GM19455 (cell line): Measurements from ENCODE around the gene GBX2.
"Not testable (repeated sequence)": the region's sequence is repeated elsewhere in the genome, so short reads cannot be mapped to it uniquely, and the experiment has no call there.

Source experiments
- ATAC-seq: cut with Tn5 transposase; IDR thresholded peaks from one replicate; pipeline ENCODE4 v1.9.1; 2021; ENCODE audit not compliant: unreplicated experiment

GBX2 gene

DNA sequence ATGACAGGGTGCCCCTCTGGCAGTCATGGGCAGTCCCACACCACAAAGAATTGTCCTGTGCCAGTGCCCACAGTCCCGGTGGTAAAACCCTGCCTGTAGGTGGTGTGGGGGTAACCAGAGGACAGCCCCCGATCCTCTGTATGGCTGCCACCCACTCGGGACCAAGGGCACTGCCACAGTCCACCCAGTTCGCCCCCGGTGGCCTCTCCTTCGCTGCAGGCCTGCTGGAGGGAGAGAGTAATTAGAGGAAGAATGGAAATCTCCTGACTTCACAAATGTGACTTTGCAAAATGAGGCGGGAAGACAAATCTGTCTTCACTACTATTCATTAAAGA, 11.4 kb downstream of the GBX2 start:
- ATAC-seq, result no peak

- no peak for ATAC-seq
These were observed 11.9 kb downstream of the GBX2 start for GRCh38 chr2:236156095-236156859.

GRCh38 chr2:236155406-236155805, 12.8 kb downstream of the GBX2 start:
- ATAC-seq, result no peak

DNA sequence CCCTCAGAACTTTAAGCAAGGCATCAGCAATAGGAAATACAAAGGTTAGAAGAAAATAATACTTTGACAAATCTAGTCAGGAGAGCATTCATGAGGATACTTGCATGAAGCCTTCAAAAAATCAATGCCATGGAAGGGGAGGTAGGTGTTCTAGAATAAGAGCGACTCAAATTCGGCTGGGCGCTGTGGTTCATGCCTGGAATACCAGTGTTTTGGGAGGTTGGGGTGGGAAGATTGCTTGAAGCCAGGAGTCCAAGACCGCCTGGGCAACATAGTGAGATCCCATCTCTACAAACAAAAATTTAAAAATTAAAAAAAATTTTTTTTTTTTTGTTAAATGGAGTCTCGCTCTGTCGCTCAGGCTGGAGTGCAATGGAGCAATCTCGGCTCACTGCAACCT, 21.8 kb downstream of the GBX2 start:
- ATAC-seq, result no peak

DNA sequence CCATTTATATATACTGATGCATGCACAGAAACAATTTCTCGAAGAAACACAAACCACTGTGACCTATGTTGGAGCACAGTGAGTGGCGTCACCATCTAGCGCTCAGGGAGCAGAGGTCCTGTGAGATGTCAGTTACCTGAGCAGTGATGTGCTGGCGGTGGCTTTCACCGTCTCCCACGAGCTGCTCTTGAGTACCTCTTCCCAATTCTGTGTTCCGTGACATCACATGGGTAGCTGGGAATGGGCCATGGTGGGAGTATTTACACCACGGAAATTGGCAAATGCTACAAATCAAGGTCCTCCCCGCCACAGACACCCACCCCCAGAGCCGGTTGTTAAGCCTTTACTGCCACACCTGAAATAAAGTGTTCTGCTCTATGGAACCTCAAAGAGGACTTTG, 24.4 kb downstream of the GBX2 start:
- ATAC-seq, result no peak

DNA sequence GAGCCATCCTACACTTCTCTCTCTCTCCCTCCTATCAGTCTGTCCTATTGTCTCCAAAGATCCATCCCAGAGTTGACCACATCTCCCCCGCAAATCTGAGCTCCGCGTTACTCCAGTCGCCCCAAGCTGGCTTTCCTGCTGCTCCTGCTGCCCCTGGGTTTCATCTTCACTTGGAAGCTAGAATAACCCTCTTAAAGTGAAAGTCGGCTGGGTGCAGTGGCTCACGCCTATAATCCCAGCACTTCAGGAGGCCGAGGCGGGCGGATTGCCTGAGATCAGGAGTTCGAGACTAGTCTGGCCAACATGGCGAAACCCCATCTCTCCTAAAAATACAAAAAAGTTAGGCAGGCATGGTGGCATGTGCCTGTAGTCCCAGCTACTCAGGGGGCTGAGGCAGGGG, 26.6 kb downstream of the GBX2 start:
- ATAC-seq, result not testable (repeated sequence)

GRCh38 chr2:236137066-236137465, 31.1 kb downstream of the GBX2 start:
- ATAC-seq, result no peak

GRCh38 chr2:236136538-236136937, 31.6 kb downstream of the GBX2 start:
- ATAC-seq, result no peak

GRCh38 chr2:236133410-236134012, 34.7 kb downstream of the GBX2 start:
- ATAC-seq, result no peak

GRCh38 chr2:236131073-236131692, 37.0 kb downstream of the GBX2 start:
- ATAC-seq, result no peak

- ATAC-seq, result no peak
These were observed 37.7 kb downstream of the GBX2 start for GRCh38 chr2:236130349-236130998.

- ATAC-seq, result no peak
These were observed 38.3 kb downstream of the GBX2 start for GRCh38 chr2:236129935-236130334.

DNA sequence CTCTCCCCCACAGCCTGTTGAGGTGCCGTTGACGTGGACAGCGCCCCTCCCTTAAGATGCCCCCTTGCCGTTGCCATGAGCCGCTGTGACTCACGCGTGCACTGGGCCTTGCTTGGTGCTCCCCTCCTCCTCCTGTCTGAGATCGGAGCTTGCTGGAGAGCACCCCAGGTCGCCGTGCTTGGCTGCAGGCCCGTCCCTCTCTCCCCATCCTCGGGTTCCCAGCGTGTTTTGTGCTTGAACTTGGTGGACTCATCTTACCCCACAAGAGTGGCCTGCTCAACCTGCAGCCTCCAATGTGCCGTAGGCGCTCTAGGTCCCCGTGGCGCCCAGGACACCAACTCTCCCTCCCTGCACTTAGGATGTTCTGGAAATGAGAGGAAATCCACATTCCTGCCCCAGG, 39.9 kb downstream of the GBX2 start:
- no peak for ATAC-seq

- ATAC-seq, result no peak
These were observed 41.2 kb downstream of the GBX2 start for GRCh38 chr2:236127010-236127409.

- no peak for ATAC-seq
These were observed 42.6 kb downstream of the GBX2 start for GRCh38 chr2:236125541-236125940.

DNA sequence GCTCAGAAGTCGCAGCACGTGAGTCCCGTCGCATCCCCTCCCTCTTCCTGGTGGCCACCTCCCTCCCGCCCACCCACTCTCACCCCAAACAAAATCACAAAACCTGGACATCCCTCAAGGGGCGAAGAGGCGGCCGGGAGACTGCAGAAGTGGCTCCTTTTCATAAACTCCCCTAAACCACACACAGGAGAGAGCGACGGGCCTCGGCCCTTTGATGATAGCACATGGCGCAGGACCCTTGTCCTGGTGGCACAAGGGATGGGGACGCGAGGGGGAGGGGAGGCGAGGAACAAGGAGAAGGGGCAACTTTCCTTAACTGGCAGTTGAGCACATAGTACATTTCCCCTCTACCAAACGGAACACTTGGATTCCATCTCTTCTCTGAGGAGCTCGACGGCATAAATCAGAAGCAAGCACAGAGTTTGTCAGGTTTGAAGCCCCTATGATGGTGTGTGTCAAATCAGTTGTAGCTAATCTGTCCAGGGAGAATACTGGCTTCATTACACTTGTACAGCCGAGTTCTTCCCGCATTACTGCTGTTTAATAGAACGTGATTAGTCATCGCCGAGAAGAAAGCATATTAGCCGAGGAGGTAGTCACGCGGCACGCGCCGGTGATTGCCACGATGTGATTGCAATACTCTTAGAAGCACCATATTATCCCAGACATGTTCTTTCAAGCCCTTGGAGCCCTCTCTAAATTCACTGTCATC, 43.8 kb downstream of the GBX2 start:
- no peak for ATAC-seq

DNA sequence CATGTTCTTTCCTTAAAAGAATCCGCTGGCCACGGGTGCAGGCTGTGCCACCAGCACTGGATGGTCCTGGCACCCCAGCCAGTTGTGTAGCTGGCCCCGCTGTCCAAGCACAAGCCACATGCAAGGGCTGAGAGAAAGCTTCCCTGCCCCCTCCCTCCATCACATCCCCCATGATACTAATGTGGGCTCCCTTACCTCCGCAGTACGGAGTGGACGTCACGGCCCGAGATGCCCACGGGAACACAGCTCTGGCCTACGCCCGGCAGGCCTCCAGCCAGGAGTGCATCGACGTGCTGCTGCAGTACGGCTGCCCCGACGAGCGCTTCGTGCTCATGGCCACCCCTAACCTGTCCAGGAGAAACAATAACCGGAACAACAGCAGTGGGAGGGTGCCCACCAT, 44.5 kb downstream of the GBX2 start:
- no peak for ATAC-seq

- ATAC-seq, result no peak
These were observed 46.0 kb downstream of the GBX2 start for GRCh38 chr2:236122236-236122635.

DNA sequence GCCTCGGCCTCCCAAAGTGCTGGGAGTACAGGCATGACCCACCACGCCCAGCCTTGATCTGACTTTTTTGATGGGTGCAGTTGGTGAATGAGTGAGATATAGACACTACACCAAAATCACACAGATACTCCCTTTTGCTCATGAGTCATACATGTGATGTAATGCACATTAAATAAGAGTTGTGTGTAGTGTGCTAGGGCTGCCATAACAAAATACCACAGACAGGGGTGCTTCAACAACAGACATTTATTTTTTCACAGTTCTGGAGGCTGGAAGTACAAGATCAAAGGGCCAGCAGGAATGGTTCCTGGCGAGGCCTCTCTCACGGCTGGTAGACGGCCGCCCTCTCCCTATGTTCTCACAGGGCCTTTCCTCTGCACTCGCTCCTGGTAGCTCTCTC, 46.6 kb downstream of the GBX2 start:
- no peak for ATAC-seq

DNA sequence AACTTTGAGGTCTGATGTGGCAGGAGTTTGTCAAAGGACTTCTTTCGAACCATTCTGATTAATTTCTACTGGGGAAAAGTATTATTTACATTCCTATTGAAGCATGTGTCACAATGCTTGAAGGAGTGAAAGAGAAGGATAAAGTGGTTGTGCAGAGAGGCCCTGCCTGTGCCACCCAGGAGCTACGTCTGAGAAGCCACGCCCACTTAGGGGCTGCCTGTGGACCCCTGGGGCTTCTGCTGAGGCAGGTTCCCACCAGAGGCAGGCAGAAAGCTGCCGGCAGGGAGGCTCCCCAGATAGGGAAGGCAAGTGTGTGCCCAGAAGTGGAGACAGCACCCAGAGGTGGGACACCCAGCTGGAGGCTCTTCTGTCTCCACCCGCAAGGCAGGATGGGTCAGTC, 47.4 kb downstream of the GBX2 start:
- no peak for ATAC-seq

DNA sequence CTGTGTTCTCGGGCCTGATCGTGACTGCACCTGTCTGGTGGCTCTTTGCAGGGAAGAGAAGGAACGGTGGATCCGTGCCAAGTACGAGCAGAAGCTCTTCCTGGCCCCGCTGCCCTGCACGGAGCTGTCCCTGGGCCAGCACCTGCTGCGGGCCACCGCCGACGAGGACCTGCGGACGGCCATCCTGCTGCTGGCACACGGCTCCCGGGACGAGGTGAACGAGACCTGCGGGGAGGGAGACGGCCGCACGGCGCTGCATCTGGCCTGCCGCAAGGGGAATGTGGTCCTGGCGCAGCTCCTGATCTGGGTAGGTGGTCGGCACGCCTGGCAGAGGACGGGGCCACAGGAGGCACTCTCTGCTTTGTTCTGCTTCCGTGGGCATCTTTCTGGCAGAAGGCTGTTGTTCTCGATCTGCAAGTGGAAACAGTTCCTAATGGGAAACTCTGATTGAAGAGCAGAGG, 48.0 kb downstream of the GBX2 start:
- ATAC-seq, result no peak
